Measurements from ENCODE around the gene ARHGAP29.

DNA sequence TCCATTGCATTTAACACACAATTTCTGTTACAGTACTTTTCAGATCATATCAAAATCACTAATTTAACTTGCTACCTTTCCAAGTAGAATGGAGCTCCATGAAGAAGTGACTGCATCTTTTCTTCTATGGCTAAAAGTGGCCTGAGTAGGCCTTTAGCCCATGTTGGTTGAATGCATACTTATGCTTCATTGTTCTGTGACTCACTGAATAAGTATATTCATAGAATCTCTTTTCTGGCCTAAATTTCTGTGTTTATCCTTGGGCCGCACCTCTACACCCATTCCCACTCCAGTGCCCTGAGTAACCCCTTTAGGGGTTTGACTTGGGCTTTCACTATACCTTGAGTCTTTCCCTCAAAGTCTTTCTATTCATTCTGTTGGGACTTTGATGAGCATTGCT, 42.1 kb upstream of the ARHGAP29 start:
- TF ChIP-seq POLR2AphosphoS5 (IDR thresholded peaks at IDR 0.05; ENCODE audit: low read depth, low read length) (no peak), SIN3A (IDR thresholded peaks at IDR 0.05; ENCODE audit: borderline replicate concordance, insufficient read depth, low read length) (no peak)
- TF ChIP-seq, protein P1, sequence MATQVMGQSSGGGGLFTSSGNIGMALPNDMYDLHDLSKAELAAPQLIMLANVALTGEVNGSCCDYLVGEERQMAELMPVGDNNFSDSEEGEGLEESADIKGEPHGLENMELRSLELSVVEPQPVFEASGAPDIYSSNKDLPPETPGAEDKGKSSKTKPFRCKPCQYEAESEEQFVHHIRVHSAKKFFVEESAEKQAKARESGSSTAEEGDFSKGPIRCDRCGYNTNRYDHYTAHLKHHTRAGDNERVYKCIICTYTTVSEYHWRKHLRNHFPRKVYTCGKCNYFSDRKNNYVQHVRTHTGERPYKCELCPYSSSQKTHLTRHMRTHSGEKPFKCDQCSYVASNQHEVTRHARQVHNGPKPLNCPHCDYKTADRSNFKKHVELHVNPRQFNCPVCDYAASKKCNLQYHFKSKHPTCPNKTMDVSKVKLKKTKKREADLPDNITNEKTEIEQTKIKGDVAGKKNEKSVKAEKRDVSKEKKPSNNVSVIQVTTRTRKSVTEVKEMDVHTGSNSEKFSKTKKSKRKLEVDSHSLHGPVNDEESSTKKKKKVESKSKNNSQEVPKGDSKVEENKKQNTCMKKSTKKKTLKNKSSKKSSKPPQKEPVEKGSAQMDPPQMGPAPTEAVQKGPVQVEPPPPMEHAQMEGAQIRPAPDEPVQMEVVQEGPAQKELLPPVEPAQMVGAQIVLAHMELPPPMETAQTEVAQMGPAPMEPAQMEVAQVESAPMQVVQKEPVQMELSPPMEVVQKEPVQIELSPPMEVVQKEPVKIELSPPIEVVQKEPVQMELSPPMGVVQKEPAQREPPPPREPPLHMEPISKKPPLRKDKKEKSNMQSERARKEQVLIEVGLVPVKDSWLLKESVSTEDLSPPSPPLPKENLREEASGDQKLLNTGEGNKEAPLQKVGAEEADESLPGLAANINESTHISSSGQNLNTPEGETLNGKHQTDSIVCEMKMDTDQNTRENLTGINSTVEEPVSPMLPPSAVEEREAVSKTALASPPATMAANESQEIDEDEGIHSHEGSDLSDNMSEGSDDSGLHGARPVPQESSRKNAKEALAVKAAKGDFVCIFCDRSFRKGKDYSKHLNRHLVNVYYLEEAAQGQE (IDR thresholded peaks at IDR 0.05; ENCODE audit: insufficient read depth in 1 of 2, low read depth in 2 of 2, low read length in 2 of 2) = no peak

Data from PFSK-1 (cell line).